NCI-H2171 (cell line): Measurements from ENCODE around the gene CBY2.
"Not testable (repeated sequence)": the region's sequence is repeated elsewhere in the genome, so short reads cannot be mapped to it uniquely, and the experiment has no call there.

ENCODE experiments used
- DNase-seq: peaks from one replicate; lab custom pipeline; 2025; lab: John Stamatoyannopoulos, UW

The CBY2 gene, protein sequence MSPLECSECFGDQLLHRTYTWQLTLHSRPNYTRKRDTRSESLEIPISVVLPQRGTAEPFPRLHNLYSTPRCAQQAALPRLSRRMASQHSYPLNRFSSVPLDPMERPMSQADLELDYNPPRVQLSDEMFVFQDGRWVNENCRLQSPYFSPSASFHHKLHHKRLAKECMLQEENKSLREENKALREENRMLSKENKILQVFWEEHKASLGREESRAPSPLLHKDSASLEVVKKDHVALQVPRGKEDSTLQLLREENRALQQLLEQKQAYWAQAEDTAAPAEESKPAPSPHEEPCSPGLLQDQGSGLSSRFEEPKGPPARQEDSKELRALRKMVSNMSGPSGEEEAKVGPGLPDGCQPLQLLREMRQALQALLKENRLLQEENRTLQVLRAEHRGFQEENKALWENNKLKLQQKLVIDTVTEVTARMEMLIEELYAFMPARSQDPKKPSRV

GRCh38 chr13:45702088-45702487 lies at the start of gene CBY2:
Gene CBY2 (plus strand): TSS chr13:45702320. CDS start chr13:45702391, 71 bp downstream.
- DNase-seq, result no peak

- no peak for DNase-seq
These were observed 47.3 kb upstream of the CBY2 start for GRCh38 chr13:45654633-45655349.

- no peak for DNase-seq
These were observed 43.4 kb upstream of the CBY2 start for GRCh38 chr13:45658586-45659235.

GRCh38 chr13:45659536-45659935 lies 42.6 kb upstream of the CBY2 start:
- DNase-seq, result no peak

- DNase-seq, result not testable (repeated sequence)
These were observed 41.7 kb upstream of the CBY2 start for GRCh38 chr13:45660458-45660857.

- no peak for DNase-seq
These were observed 40.0 kb upstream of the CBY2 start for GRCh38 chr13:45662162-45662561.

DNA sequence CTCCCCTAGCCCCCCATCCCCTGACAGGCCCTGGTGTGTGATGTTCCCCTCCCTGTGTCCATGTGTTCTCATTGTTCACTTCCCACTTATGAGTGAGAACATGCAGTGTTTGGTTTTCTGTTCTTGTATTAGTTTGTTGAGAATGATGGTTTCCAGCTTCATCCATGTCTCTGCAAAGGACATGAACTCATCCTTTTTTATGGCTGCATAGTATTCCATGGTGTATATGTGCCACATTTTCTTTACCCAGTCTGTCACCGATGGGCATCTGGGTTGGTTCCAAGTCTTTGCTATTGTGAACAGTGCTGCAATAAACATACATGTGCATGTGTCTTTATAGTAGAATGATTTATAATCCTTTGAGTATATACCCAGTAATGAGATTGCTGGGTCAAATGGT lies 39.2 kb upstream of the CBY2 start:
- not testable (repeated sequence) for DNase-seq

DNA sequence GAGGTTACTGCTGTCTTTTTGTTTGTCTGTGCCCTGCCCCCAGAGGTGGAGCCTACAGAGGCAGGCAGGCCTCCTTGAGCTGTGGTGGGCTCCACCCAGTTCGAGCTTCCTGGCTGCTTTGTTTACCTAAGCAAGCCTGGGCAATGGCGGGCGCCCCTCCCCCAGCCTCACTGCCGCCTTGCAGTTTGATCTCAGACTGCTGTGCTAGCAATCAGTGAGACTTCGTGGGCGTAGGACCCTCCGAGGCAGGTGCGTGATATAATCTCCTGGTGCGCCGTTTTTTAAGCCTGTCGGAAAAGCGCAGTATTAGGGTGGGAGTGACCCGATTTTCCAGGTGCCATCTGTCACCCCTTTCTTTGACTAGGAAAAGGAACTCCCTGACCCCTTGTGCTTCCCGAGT lies 32.5 kb upstream of the CBY2 start:
- DNase-seq, result not testable (repeated sequence)

GRCh38 chr13:45670189-45670885 lies 31.8 kb upstream of the CBY2 start:
- no peak for DNase-seq

GRCh38 chr13:45674908-45675307 lies 27.2 kb upstream of the CBY2 start:
- DNase-seq, result peak; percentile 22

DNA sequence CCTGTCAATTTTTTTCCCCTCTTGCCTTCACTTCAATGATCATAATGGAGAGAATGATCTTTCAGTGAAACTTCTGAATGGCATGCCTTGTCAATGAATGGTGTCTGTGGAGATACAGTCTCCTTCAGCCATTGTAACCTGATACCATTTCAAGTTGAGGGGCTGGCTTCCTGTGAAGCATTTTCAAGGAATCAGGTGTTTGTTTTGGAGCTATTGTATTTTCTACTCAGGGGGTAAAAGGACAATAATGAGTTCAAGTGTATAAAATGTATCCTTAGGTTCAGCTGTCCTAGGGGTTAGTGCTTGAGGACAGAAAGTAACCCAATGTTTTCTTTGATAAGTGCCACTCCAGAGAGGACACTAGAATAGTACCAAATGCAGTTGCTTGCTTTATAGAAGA lies 23.8 kb upstream of the CBY2 start:
- DNase-seq, result no peak

DNA sequence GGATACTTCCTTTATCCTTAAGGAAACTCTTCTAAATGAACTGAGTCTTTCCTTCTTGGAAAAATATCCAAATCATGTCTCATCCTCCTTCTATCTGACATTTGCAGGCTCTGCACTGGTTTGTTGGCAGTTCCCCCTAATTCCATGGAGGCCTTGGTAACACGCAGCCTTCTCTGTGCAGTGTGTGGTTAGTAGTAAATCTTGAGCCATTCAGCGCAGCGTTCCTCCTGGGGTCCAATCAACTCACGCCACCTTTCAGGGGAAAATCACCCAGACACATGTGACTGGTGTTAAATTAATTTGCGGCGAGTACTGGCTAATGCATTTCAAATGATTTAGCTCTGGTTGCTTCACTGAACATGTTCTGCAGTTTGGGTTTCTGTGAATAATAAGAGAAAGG lies 21.0 kb upstream of the CBY2 start:
- DNase-seq, result no peak

- DNase-seq, result no peak
These were observed 19.6 kb upstream of the CBY2 start for GRCh38 chr13:45682494-45683008.

DNA sequence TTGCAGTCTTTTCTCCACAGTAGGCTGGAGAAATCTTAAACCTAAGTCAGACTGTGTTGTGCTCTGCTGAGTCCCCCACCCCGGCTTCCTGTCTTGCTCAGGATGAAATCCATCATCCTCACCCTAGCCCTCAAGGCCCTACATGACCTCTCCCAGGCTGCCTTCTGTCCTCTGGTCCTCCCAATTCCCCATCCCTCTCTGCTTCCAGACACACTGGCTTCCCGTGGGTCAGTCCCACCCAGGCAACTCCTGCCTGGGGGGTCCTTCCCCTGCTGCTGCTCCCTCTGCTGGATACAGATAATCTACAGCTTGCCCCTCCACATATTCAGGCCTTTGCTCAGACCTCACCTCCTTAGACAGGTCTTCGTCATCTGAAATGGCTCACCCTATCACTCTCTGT lies 18.4 kb upstream of the CBY2 start:
- DNase-seq, result no peak

- DNase-seq, result no peak
These were observed 13.5 kb upstream of the CBY2 start for GRCh38 chr13:45688577-45688976.

GRCh38 chr13:45690636-45691035 lies 11.5 kb upstream of the CBY2 start:
- no peak for DNase-seq

DNA sequence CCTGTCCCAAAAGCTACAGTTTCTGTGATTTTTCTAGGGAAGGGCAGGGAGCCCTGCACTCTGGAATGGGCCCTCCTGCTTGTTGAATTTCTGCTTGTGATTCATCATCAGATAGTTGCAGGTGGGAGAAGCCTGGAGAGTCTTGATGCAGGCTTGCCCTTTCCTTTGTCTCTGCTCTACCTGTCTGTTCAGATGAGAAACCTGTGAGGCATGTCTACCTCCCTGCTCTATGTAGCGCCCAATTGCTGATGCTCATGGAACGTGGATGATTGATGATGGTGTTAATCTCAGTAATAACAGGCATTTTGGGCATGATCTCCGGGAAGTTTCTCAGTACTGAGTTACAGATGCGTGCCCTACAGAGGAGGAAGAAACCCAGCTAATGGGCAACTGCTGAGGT lies 10.9 kb upstream of the CBY2 start:
- DNase-seq, result no peak

- no peak for DNase-seq
These were observed 10.5 kb upstream of the CBY2 start for GRCh38 chr13:45691667-45692066.

DNA sequence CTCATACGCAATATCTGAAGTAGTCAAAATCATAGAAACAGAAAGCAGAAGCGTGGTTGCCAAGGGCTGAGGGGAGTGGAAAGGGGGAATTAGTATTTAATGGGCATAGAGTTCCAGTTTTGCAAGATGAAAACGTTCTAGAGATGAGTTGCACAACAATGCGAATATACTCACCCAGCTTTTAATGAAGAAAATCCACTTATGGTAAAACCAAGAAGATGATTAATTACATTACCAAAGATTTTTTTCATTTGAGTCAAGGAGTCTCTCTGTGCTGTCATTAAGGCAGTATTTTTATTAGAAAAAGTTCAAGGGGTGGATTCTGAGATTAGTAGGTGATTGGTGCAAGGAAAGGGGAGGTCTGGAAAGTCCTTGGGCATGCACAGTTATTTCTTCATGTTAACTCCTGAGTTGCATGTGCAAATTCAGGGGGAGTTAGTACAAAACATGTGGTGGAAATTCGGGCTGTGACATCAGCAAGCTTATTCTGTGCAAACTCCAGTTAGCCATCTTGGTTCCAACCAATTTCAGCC lies 6.9 kb upstream of the CBY2 start:
- no peak for DNase-seq

GRCh38 chr13:45696610-45697226 lies 5.4 kb upstream of the CBY2 start:
- DNase-seq, result no peak
